ENCODE results near the gene ELANE.

- TF ChIP-seq EZH2 (IDR thresholded peaks at IDR 0.05) (no peak), POLR2AphosphoS5 (IDR thresholded peaks at IDR 0.05; ENCODE audit: borderline replicate concordance, low read depth, low read length) (no peak), FOXP2 (optimal IDR thresholded peaks at IDR 0.05; ENCODE audit: control extremely low read depth, extremely low read length, insufficient read depth) (no peak)
These were observed 30.9 kb downstream of the ELANE start for GRCh38 chr19:882871-883497.
